Thoracic aorta (tissue), 2 donors: Measurements from ENCODE around the gene ARFRP1. TPM values are rescaled to one million over a fixed set of nuclear protein-coding genes. Genes with fewer than 3 reads are reported as not detected.

Experiments used
- ATAC-seq: fragments of 150-250 bp; one replicate; pipeline ENCODE4 v1.8.0; 2017; ENCODE audit warnings: low read depth; ENCODE audit not compliant: insufficient number of reproducible peaks, low FRiP score
- DNase-seq: peaks from one replicate; pipeline ENCODE4 v3.0.0-alpha.2; 2020; ENCODE audit warnings: low spot score
- H3K27ac ChIP-seq, 2 donors: fragments of 200-600 bp; sonication (generic); 1 replicate in 1 of 2; 2 replicates in 1 of 2; pipeline ENCODE4 v1.5.1; 2016; ENCODE audit warnings: mild to moderate bottlenecking in 2 of 2, moderate library complexity in 2 of 2
- H3K27me3 ChIP-seq: fragments of 200-600 bp; sonication (generic); replicated peaks from 2 replicates; pipeline ENCODE4 v1.6.0; 2016; ENCODE audit warnings: mild to moderate bottlenecking; ENCODE audit not compliant: insufficient read depth
- H3K36me3 ChIP-seq: fragments of 200-600 bp; sonication (generic); one replicate; pipeline ENCODE4 v1.5.1; 2016
- H3K4me1 ChIP-seq, 2 donors: fragments of 200-600 bp; sonication (generic); 1 replicate in 1 of 2; 2 replicates in 1 of 2; pipeline versions ENCODE4 v1.5.1 to v1.6.0; 2016; ENCODE audit warnings: low read depth in 2 of 2, mild to moderate bottlenecking in 1 of 2; ENCODE audit not compliant: control insufficient read depth in 1 of 2
- H3K4me3 ChIP-seq: fragments of 200-600 bp; sonication (generic); 2 replicates; pipeline ENCODE4 v1.5.1; 2016; ENCODE audit warnings: mild to moderate bottlenecking
- H3K9me3 ChIP-seq: fragments of 200-600 bp; sonication (generic); 2 replicates; pipeline ENCODE4 v1.5.1; 2016
- total RNA-seq, 2 donors: library from RNA; depleted of rRNA; stranded (reverse); fragments of >200 nt; gene quantifications; one replicate each; pipeline versions ENCODE4 v1.1.0 to v1.2.3, GENCODE V29; 2016
- TF ChIP-seq, protein P1 (sequence below): fragments of 200-600 bp; sonication (generic); IDR thresholded peaks from one replicate; pipeline ENCODE4 v1.5.1; 2019; ENCODE audit warnings: antibody characterized with exemption

Gene ARFRP1
- total RNA-seq, 2 donors from 2014 or later: 56.4 to 57.8 TPM

DNA sequence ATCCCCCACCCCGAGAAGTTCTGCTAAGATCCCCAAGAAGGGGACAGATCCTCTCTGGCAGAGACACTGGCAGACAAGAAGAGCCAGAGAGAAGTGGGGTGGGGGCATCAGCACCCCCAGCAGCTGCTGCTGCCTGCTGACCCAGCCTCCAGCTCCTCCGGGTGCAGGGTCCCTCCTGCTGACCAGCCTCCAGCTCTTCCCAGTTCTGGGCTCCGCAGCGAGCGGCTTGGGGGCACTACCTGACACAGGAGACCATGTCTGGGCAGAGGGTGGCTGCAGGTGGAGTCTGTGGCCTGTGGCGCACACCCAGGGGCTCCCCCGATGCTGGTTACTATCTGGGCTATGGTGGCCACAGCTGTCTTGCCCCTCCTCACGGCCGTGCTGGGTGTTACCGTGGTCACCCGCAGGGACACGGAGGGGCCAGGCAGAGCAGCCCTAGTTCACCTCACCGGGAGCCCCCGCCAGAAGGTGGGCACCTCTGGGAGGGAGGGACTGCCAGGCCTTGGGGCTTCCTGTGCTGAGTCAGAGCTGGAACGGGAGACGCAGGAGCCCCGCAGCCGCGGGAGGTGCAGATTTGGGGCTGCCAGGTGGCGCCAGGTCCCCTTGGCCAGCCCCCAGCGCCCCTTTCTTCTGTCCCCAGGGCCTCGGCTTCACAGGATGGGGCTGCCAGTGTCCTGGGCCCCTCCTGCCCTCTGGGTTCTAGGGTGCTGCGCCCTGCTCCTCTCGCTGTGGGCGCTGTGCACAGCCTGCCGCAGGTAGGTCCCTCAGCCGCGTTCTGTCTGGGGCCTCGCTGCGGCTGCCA is 29.3 kb upstream of the ARFRP1 start:
- DNase-seq: no peak
- Histone ChIP-seq H3K27ac (no peak overlapping the region), H3K4me1 (peaks cover 17 to 24% of the 10 kb centered on the region in 2 donors), H3K27me3 (no peaks in the 10 kb centered on the region), H3K36me3 (peaks cover 37% of the 10 kb centered on the region), H3K9me3 (no peaks in the 10 kb centered on the region), H3K4me3 (peak overlapping the region; percentile 44)
- TF ChIP-seq, protein P1, sequence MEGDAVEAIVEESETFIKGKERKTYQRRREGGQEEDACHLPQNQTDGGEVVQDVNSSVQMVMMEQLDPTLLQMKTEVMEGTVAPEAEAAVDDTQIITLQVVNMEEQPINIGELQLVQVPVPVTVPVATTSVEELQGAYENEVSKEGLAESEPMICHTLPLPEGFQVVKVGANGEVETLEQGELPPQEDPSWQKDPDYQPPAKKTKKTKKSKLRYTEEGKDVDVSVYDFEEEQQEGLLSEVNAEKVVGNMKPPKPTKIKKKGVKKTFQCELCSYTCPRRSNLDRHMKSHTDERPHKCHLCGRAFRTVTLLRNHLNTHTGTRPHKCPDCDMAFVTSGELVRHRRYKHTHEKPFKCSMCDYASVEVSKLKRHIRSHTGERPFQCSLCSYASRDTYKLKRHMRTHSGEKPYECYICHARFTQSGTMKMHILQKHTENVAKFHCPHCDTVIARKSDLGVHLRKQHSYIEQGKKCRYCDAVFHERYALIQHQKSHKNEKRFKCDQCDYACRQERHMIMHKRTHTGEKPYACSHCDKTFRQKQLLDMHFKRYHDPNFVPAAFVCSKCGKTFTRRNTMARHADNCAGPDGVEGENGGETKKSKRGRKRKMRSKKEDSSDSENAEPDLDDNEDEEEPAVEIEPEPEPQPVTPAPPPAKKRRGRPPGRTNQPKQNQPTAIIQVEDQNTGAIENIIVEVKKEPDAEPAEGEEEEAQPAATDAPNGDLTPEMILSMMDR: no peak
- no peak for ATAC-seq

DNA sequence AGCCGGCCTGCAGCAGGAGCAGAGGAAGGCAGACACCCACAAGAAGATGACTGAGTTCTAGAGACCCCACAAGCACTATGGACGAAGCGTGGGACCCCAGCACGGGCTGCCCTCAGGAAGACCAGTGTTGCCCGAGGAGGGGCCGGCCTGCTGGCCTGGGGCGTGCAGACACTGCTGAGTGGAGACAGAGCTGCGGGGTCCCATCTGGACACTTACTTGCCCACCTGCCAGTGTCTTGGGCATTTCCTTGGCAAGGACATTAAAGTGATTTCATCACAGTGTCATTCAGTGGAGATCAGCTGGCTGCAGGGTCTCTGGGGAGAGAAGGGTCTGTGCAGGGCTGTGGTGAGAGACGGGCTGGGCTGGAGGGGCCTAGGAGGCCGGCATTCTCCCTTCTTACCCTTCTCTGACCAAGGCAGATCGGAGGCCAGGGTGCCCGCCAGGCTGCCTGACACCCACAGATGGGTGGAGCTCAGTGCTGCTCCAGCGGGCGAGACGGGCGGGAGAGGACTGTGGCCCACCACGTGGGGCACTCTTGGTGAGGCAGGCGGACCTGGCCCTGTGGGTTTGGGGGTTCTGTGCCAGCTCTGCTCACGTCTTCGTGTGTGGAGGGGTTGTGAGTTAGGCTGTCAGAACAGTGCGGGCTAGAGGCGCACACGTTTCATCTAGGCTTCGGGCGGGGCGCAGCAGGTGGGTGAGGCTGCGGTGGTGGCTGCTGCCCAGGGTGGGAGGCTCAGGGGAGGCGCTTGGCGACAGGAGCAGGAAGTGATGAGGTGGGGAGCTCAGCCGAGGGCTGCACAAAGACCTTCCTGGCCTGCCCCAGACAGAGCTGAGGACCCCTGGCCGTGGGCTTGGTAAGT is 28.3 kb upstream of the ARFRP1 start, which contains the start of gene LIME1:
TSS of gene LIME1 (plus strand) at position 806 of the 860 bp plus-strand sequence. CDS start 886 bp downstream, outside the sequence.
- H3K4me1 ChIP-seq: peaks cover 9 to 15% of the 10 kb centered on the region in 2 donors
- no peaks in the 10 kb centered on the region for H3K27me3 ChIP-seq
- H3K4me3 ChIP-seq: peak within 1 kb of the TSS; percentile 44
- TF ChIP-seq, protein P1: no peak
- H3K9me3 ChIP-seq: no peaks in the 10 kb centered on the region
- ATAC-seq: no peak
- H3K36me3 ChIP-seq: peaks cover 29% of the 10 kb centered on the region
- no peak within 1 kb of the TSS for H3K27ac ChIP-seq
- DNase-seq: no peak

DNA sequence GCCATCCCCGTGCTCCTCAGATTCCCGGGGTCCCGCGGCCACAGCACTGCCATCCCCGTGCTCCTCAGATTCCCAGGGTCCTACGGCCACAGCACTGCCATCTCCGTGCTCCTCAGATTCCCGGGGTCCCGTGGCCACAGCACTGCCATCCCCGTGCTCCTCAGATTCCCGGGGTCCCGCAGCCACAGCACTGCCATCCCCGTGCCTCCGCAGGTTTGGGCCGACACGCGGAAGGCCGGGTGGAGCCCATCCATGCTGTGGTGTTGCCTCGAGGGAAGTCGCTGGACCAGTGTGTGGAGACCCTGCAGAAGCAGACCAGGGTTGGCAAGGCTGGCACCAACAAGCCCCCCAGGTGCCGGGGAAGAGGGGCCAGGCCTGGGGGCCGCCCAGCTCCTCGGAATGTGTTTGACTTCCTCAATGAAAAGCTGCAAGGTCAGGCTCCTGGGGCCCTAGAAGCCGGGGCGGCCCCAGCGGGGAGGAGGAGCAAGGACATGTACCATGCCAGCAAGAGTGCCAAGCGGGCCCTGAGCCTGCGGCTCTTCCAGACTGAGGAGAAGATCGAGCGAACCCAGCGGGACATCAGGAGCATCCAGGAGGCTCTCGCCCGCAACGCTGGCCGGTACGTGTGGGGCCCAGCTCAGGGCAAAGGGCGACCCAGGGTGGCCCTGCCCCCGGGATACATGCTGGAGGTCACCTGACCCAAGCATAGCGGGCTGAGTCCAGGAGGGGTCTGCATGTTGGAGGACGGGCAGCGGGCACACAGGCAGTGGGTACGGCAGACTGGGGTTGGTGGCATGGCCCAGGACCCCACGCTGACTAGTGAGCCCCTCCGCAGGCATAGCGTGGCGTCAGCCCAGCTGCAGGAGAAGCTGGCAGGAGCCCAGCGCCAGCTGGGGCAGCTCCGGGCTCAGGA is 27.4 kb upstream of the ARFRP1 start:
- H3K4me1 ChIP-seq: peaks cover 8 to 12% of the 10 kb centered on the region in 2 donors
- TF ChIP-seq, protein P1: no peak
- DNase-seq (no peak), ATAC-seq (no peak)
- peaks cover 29% of the 10 kb centered on the region for H3K36me3 ChIP-seq
- no peak overlapping the region for H3K27ac ChIP-seq
- no peak overlapping the region for H3K4me3 ChIP-seq
- no peaks in the 10 kb centered on the region for H3K27me3 ChIP-seq
- no peaks in the 10 kb centered on the region for H3K9me3 ChIP-seq

DNA sequence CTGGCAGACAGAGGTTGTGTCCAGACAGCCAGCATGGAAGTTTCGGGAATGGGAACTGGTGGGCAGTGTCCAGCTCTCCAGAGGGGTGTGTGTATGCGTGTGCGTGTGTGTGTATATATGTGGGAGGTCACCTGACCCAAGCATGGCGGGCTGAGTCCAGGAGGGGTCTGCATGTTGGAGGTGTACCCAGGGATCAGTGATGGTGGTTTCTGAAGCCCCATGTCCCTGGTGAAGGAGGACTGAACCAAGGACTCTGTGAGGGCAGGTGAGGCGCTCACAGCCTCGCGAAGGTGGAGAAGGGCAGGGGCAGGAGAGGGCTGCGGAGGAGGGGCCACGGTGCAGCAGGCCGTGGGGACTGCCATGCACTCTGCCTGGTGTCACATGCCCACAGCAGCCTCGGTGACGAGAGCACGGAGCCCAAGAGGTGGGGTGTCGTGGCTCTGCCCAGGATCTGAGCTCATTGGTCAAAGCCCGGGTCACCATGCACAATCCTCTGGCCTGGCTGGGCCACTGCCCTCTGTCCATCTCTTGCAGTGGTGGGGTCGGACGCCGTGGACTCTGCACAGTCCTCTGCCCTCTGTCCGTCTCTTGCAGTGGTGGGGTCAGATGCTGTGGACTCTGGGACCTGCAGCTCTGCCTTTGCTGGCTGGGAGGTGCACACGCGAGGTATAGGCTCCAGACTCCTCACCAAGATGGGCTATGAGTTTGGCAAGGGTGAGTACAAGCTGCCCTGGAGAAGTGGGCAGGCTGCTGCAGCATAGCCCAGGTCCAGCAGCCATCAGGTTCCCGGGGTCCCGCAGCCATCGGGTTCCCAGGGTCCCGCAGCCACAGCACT is 26.6 kb upstream of the ARFRP1 start:
- no peak for ATAC-seq
- TF ChIP-seq, protein P1: no peak
- peaks cover 29% of the 10 kb centered on the region for H3K36me3 ChIP-seq
- no peak overlapping the region for H3K27ac ChIP-seq
- DNase-seq: no peak
- H3K4me1 ChIP-seq: peaks cover 8 to 12% of the 10 kb centered on the region in 2 donors
- H3K4me3 ChIP-seq: no peak overlapping the region
- no peaks in the 10 kb centered on the region for H3K27me3 ChIP-seq
- no peaks in the 10 kb centered on the region for H3K9me3 ChIP-seq
